ENCODE measurements around the gene AADACL4.
"Not testable (repeated sequence)": the region's sequence is repeated elsewhere in the genome, so short reads cannot be mapped to it uniquely, and the experiment has no call there.

Gene AADACL4

GRCh38 chr1:12644237-12644636 lies 352 bp downstream of the AADACL4 start:
- H3K79me2 ChIP-seq (ENCODE audit: control insufficient read depth, low read length), result no peaks in the 10 kb centered on the region
- TF ChIP-seq CTCF (IDR thresholded peaks at IDR 0.05; ENCODE audit: low read depth, low read length, poor library complexity, severe bottlenecking) (no peak), EZH2phosphoT487 (IDR thresholded peaks at IDR 0.05; ENCODE audit: borderline replicate concordance, low read length) (no peak)
- H3K27me3 ChIP-seq (ENCODE audit: control insufficient read depth, low read length), result no peaks in the 10 kb centered on the region
- no peaks in the 10 kb centered on the region for H3K36me3 ChIP-seq (ENCODE audit: control insufficient read depth, low read length)
- H3F3A ChIP-seq (ENCODE audit: control insufficient read depth, insufficient read depth), result no peaks in the 10 kb centered on the region
- H3K9me2 ChIP-seq (replicated peaks; ENCODE audit: control insufficient read depth, low read length), result no peaks in the 10 kb centered on the region
- no peaks in the 10 kb centered on the region for H4K20me1 ChIP-seq (ENCODE audit: control insufficient read depth, insufficient read depth, low read depth, low read length)
- H3K4me3 ChIP-seq (ENCODE audit: low read length), result no peak overlapping the region
- peaks cover 18% of the 10 kb centered on the region for H3K9me3 ChIP-seq (ENCODE audit: control insufficient read depth, insufficient read depth, low read length)
- H3K27ac ChIP-seq (ENCODE audit: low read depth, low read length), result no peak overlapping the region
- H3K4me1 ChIP-seq (ENCODE audit: control insufficient read depth, low read length), result no peaks in the 10 kb centered on the region
- H3K4me2 ChIP-seq (ENCODE audit: low read length), result no peak overlapping the region

GRCh38 chr1:12644829-12645228 lies 944 bp downstream of the AADACL4 start:
- peaks cover 12% of the 10 kb centered on the region for H3K9me3 ChIP-seq (ENCODE audit: control insufficient read depth, insufficient read depth, low read length)
- H3K9me2 ChIP-seq (replicated peaks; ENCODE audit: control insufficient read depth, low read length), result no peaks in the 10 kb centered on the region
- H3F3A ChIP-seq (ENCODE audit: control insufficient read depth, insufficient read depth), result no peaks in the 10 kb centered on the region
- no peak overlapping the region for H3K4me2 ChIP-seq (ENCODE audit: low read length)
- H3K4me3 ChIP-seq (ENCODE audit: low read length), result no peak overlapping the region
- H4K20me1 ChIP-seq (ENCODE audit: control insufficient read depth, insufficient read depth, low read depth, low read length), result no peaks in the 10 kb centered on the region
- no peaks in the 10 kb centered on the region for H3K27me3 ChIP-seq (ENCODE audit: control insufficient read depth, low read length)
- no peak overlapping the region for H3K27ac ChIP-seq (ENCODE audit: low read depth, low read length)
- H3K79me2 ChIP-seq (ENCODE audit: control insufficient read depth, low read length), result no peaks in the 10 kb centered on the region
- H3K36me3 ChIP-seq (ENCODE audit: control insufficient read depth, low read length), result no peaks in the 10 kb centered on the region
- no peak for TF ChIP-seq CTCF (IDR thresholded peaks at IDR 0.05; ENCODE audit: low read depth, low read length, poor library complexity, severe bottlenecking)
- TF ChIP-seq EZH2phosphoT487 (IDR thresholded peaks at IDR 0.05; ENCODE audit: borderline replicate concordance, low read length), result no peak
- H3K4me1 ChIP-seq (ENCODE audit: control insufficient read depth, low read length), result no peaks in the 10 kb centered on the region

- not testable (repeated sequence) for H3K9me2 ChIP-seq (replicated peaks; ENCODE audit: control insufficient read depth, low read length); H3F3A ChIP-seq (ENCODE audit: control insufficient read depth, insufficient read depth); H3K9me3 ChIP-seq (ENCODE audit: control insufficient read depth, insufficient read depth, low read length); H3K36me3 ChIP-seq (ENCODE audit: control insufficient read depth, low read length); H3K27ac ChIP-seq (ENCODE audit: low read depth, low read length); H3K4me2 ChIP-seq (ENCODE audit: low read length); H3K4me1 ChIP-seq (ENCODE audit: control insufficient read depth, low read length); H3K79me2 ChIP-seq (ENCODE audit: control insufficient read depth, low read length); H3K27me3 ChIP-seq (ENCODE audit: control insufficient read depth, low read length); H4K20me1 ChIP-seq (ENCODE audit: control insufficient read depth, insufficient read depth, low read depth, low read length); H3K4me3 ChIP-seq (ENCODE audit: low read length)
Observed at GRCh38 chr1:12645401-12645800, 1.5 kb downstream of the AADACL4 start.

GRCh38 chr1:12648741-12649140 lies 4.9 kb downstream of the AADACL4 start:
- H3K36me3 ChIP-seq (ENCODE audit: control insufficient read depth, low read length), result no peaks in the 10 kb centered on the region
- H3K4me3 ChIP-seq (ENCODE audit: low read length), result no peak overlapping the region
- H3K4me1 ChIP-seq (ENCODE audit: control insufficient read depth, low read length), result no peaks in the 10 kb centered on the region
- H3F3A ChIP-seq (ENCODE audit: control insufficient read depth, insufficient read depth), result no peaks in the 10 kb centered on the region
- H3K27me3 ChIP-seq (ENCODE audit: control insufficient read depth, low read length), result peaks cover 2% of the 10 kb centered on the region; the same call in 1 of the 2 replicates
- no peaks in the 10 kb centered on the region for H3K79me2 ChIP-seq (ENCODE audit: control insufficient read depth, low read length)
- no peaks in the 10 kb centered on the region for H3K9me3 ChIP-seq (ENCODE audit: control insufficient read depth, insufficient read depth, low read length)
- no peaks in the 10 kb centered on the region for H3K9me2 ChIP-seq (replicated peaks; ENCODE audit: control insufficient read depth, low read length)
- no peaks in the 10 kb centered on the region for H4K20me1 ChIP-seq (ENCODE audit: control insufficient read depth, insufficient read depth, low read depth, low read length)
- TF ChIP-seq EZH2phosphoT487 (IDR thresholded peaks at IDR 0.05; ENCODE audit: borderline replicate concordance, low read length), result no peak
- H3K27ac ChIP-seq (ENCODE audit: low read depth, low read length), result no peak overlapping the region
- no peak overlapping the region for H3K4me2 ChIP-seq (ENCODE audit: low read length)
